ENCODE measurements around the gene AFF1.
"Not testable (repeated sequence)": the region's sequence is repeated elsewhere in the genome, so short reads cannot be mapped to it uniquely, and the experiment has no call there.

The AFF1 gene

DNA sequence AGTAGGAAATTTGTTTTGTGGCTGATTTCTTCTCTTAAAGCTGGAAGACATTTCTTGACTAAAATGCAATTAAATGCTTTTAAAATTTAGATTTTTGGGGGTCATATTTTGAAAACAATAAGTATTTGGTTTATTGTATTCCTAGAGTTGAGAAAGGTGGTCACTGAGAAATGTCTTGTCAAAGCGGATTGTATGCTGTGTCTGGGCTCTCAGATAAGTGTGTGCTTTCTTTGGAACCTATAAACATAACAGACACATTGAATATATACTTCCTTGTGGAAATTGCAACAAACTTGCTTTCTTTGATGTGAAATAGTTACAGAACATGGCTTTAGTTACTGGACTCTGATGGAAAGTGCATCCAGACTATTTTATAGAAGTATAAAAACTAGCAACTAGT lies 75.4 kb downstream of the AFF1 start:
- no peak for DNase-seq

DNA sequence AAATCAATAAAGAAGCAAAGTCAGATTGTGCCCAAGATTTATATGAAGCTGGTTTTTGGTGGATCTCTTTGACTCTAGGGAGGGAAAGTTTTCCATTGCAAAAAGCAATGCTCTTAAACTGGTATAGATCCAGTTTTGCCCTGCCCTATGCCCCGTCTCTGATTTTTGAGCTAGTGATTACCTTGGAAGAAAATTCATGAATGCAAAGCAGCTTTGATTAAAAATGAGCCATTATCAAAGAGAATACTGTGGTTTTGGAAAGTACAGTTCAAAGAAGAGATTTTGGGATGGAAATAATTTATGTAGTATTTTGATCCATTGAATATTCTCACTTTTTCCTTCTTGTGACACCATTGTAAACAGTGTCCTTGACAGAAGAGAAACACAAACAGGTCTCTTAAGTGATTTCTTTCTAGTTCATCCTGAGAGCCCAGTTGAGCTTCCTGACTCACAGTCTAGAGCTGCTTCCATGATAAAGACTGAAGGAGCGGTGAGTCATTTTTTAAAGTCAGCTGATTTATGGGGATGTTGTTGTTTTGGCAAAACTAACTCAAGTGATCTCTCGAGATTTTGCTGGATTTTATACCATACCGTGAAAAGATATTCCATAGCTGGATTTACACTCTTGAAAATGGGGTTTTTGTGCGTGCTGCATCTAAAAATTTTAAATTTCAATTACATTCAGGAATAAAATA lies 76.7 kb downstream of the AFF1 start:
- no peak for DNase-seq

DNA sequence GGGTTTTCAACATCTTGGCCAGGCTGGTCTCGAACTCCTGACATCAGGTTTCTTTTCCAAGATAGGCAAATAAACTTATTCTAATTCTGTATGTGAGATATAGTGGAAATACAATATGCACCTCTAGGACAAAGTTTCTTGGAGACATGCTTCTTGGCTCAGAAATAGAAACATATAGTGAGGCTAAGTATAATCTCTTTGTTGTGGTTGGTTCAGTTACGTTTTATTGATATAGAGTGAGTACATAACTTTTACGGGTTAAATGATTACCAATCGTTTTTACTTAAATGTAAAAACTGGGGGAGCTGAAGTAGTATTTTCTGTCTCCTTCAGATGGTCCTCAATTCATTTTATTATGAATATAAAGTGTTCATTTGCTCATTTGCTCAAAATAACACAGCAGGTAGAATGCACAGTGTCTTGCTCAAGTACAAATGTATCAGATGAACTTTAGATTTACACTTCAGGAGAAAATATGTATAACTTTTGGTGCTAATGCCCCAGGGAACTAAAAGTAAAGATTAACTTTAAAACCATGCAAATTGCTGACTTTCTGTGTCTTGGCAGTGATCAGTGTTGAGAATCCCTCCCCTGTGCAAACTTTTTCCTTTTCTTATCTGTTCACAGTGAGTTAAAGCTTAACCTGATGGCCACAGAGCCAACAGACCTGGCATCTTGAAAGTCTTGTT lies 77.6 kb downstream of the AFF1 start:
- no peak for DNase-seq

- DNase-seq, result not testable (repeated sequence)
Observed at GRCh38 chr4:87012954-87013308, 78.1 kb downstream of the AFF1 start.

GRCh38 chr4:87014284-87014782 lies 79.5 kb downstream of the AFF1 start:
- no peak for DNase-seq

- no peak for DNase-seq
Observed at GRCh38 chr4:87015416-87015815, 80.6 kb downstream of the AFF1 start.

DNA sequence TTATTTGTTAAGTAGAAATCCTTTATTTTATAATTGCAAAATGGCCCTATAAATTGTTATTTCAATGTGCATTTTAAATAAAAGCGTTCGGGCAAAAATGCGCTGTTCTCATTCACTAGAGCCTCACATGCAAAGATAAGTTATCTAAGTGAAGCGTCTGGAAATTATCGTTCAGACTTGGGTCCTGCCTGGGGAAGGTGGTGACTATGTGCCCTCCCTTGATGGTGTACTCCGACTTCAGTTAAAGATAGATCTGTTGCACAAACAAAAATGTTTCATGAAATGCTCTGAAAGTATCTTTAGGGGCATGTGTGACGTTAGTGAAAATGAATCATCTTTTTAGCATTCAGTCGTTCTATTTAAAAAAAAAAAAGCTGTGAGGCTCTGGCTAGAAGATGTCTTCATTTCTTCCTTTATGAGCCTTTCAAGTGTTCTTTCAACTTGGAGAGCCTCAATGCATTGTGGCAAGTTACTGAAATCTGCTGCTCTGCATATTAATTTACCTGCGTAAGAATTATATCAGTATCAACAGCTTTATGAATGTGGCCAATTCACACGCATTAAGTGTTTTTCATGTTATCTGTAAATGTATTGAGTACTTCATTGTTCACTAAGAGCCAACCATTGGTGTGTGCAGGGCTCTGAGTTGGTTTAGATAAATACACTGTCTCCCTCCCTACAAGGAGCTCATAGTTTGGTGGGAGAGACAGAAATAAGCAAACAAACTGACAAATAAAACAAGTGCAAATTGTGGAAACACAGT lies 83.0 kb downstream of the AFF1 start:
- DNase-seq, result no peak

DNA sequence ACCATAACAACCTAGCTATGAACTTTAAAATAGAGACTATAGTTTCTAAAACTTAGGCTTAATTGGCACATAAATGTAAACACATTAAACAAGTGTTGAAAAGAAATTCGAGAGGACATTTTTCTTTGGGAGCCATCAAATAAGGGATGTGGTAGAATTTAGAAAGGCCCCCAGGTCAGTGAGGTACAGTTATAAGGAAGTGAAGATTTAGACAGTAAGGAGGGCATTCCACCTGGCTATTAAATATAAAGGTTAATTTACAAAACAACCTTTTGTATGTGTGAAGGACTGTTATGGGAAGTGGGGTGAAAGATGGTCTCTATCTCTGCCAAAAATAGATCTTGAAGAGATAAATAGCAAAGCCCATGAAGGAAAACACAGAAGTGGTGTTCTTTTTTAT lies 83.9 kb downstream of the AFF1 start:
- no peak for DNase-seq

DNA sequence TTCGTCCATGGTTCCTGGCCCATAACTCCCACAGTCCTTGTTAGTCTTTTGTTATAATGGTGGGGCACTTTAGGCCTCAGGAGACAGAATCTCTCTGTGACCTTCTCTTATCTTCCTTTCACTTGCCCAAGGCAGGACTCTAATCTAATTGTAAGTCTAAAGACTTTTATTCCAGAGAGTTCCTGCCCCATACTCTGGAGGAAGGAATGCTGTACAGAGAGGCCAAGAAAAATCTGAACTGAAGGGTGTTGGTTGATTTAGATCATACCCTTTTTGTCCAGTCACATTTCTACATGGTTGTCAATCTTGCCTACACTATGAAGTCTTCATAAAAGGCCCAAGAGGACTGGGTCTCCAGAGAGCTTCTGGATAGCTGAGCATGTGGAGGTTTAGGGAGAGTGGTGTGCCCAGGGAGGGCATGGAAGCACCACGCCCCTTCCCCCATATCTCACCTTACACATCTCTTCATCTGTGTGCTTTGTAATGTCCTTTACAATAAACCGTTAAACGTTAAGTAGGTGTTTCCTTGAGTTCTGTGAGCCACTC lies 84.5 kb downstream of the AFF1 start:
- DNase-seq, result no peak

- no peak for DNase-seq
Observed at GRCh38 chr4:87019898-87020297, 85.1 kb downstream of the AFF1 start.

DNA sequence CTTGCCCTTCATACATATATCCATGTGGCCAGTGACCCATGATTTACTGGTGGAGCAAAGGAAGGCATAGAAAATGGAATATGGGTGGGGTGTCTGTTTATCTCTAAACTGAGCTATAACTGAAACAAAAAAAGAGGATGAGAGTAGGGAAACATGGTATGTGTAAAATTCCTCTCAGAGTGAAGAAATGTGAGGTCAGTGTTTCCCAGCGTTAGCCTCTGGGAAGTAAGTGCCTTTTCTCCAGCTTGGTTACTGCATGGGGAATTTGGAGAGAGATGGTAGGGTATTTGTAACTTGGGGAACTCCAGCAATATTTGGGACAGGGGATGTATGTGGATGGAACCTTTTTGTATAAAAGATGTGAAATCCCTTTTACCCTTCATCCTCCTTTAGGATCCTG lies 89.4 kb downstream of the AFF1 start:
- DNase-seq, result no peak

DNA sequence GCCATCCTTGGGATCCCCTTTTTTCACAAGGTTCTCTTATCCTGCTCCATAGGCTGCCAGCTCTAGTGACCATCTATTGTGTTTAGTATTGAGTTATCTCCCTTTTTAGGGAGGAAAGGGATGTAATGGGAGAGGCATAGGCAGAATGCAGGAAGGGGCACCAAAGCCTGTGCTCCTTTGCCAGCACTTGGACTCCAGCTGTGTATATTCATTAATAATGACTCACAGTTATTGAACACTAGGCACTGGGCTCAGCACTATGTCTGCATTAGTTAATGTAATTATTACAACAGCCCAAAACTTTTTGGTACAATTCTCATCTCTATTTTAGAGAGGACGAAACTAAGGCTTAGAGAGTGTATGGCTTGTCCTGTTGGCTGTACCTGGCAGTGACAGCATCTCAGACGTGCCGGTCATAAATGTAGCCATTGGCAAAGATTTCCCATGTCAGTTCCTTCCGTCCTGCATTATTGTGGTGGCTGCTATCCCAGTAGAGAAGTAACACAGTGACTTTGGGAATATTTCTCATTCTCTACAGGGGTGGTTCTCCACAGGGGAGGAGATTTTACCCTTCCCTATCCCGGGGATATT lies 90.3 kb downstream of the AFF1 start:
- DNase-seq, result no peak

GRCh38 chr4:87025614-87026041 lies 90.8 kb downstream of the AFF1 start:
- no peak for DNase-seq

- DNase-seq, result no peak
Observed at GRCh38 chr4:87026800-87027495, 92.1 kb downstream of the AFF1 start.

GRCh38 chr4:87029356-87029755 lies 94.5 kb downstream of the AFF1 start:
- DNase-seq, result no peak

DNA sequence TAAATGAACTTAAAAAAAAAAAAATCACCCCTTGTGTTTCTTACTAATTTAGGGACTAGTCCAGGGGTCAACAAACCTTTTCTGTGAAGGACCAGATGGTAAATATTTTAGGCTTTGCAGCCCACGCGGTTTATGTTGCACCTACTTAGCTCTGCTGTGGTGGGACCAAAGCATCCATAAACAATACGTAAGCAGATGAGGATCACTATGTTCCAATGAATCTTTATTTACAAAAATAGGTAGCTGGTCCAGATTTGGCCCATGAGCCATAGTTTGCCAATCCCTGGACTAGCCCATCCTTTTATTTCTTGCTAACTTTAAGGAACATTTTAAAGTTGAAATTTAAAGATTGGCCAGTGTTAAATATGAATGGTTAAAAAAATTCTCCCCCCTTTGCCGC lies 95.3 kb downstream of the AFF1 start:
- no peak for DNase-seq

DNA sequence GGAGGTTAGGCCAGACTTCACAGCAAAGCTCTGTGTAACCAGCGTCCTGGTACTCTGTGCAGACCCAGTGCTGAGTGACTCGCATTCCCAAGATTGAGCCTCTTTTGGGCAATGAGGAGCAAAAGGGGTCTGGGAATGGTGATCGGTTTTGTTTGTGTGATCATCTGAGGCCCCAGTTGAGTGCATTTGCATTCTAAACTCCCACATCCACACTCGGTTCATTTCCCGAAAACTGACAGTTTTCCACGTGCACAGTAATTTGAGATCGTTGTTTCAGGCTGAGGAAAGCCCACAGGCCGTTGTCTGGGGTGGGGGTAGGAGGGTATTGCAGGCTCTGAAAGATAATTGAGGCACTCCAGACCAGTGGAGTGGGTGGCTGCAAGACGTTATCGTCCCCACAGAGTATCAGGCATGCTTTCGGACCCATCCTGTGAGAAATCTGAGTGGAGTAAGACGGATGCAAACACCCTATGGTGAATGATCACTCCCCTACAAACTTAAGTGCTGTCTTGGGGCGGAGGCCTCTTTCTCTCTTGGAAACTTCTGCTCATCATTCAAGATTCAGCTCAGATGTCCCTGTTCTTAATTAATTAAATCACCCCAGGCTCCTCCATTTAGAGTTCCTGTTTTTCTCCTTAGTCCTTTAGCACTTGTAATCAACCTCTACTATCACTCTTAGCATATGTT lies 96.1 kb downstream of the AFF1 start:
- DNase-seq, result peak in 1 of 51 donors; percentile 22

- DNase-seq, result peak in 1 of 51 donors; percentile 24
Observed at GRCh38 chr4:87031920-87032319, 97.1 kb downstream of the AFF1 start.

DNA sequence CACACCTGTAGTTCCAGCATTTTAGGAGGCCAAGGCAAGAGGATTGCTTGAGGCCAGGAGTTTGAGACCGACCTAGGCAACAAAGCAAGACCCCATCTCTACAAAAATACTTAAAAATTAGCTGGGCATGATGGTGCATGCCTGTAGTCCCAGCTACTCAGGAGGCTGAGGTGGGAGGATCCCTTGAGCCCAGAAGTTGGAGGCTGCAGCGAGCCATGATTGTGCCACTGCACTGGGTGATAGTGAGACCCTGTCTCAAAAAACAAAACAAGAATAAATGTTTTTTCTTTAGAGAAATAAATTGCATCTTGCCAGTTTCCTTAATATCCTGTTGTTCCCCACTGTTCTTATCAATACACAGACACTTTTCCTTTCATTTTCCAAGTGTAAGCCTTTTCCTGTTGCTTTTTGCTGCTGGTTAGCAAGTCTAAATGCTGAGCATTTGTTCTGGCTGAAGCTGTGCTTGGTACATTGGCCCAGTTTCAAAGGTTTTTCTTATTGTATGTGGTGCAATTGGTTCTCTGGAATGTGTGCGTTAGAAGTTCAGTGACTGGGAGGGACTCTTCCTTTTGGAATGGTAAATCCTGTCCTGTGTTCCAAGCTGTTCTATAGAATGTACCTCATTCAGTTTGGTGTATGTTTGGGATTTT lies 98.2 kb downstream of the AFF1 start:
- DNase-seq, result no peak

DNA sequence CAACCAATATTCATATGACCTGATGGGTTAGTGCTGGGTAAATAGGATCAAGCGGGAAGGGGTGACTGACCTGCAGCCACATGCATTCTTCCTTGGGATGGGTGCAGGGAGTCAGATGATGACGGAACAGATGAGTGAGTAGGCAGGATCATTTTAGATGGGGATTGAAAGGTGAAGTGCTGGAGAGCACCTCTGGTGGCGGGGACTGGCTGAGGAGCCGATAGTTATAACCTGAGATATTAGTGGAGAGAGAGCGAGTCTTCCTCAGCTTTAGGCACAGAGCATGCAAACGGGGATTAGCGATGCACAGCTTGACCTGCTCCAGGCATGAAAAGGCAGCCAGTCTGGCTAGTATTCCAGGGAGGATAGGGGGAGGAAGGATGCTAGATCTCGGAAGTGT lies 99.1 kb downstream of the AFF1 start:
- DNase-seq, result no peak
